Pulmonary artery endothelial cell (primary cell): ENCODE measurements around the gene MGAT3. TPM values are rescaled to one million over a fixed set of nuclear protein-coding genes. Genes with fewer than 3 reads are reported as not detected.

Experiments used
- DNase-seq: peaks from one replicate; pipeline ENCODE4 v3.0.0-alpha.2; 2011; ENCODE audit warnings: low read depth, low spot score
- total RNA-seq: library from RNA; depleted of rRNA; stranded (reverse); fragments of >200 nt; gene quantifications from 2 replicates; pipeline ENCODE4 v1.2.3, GENCODE V29; 2014

The MGAT3 gene
- total RNA-seq, 1 donor from 2014 or later: not detected

- no peak for DNase-seq
These were observed 28.2 kb upstream of the MGAT3 start for GRCh38 chr22:39428597-39429071.

GRCh38 chr22:39429186-39429585 is 27.6 kb upstream of the MGAT3 start:
- no peak for DNase-seq

GRCh38 chr22:39429916-39430575 is 26.8 kb upstream of the MGAT3 start:
- no peak for DNase-seq

GRCh38 chr22:39430576-39431150 is 26.1 kb upstream of the MGAT3 start:
- DNase-seq: no peak

GRCh38 chr22:39431216-39431801 is 25.5 kb upstream of the MGAT3 start:
- no peak for DNase-seq

GRCh38 chr22:39431821-39432251 is 25.0 kb upstream of the MGAT3 start:
- DNase-seq: peak; percentile 39

- DNase-seq: no peak
These were observed 24.4 kb upstream of the MGAT3 start for GRCh38 chr22:39432361-39432811.

- no peak for DNase-seq
These were observed 23.2 kb upstream of the MGAT3 start for GRCh38 chr22:39433476-39434242.

GRCh38 chr22:39434243-39434653 is 22.6 kb upstream of the MGAT3 start:
- DNase-seq: no peak

- no peak for DNase-seq
These were observed 22.1 kb upstream of the MGAT3 start for GRCh38 chr22:39434721-39435120.

GRCh38 chr22:39435616-39436015 is 21.2 kb upstream of the MGAT3 start:
- no peak for DNase-seq

GRCh38 chr22:39437791-39438704 is 18.8 kb upstream of the MGAT3 start:
- DNase-seq: no peak

GRCh38 chr22:39439170-39439569 is 17.6 kb upstream of the MGAT3 start:
- DNase-seq: no peak

GRCh38 chr22:39443398-39443797 is 13.4 kb upstream of the MGAT3 start:
- DNase-seq: no peak

- no peak for DNase-seq
These were observed 12.5 kb upstream of the MGAT3 start for GRCh38 chr22:39444247-39444800.

- no peak for DNase-seq
These were observed 11.8 kb upstream of the MGAT3 start for GRCh38 chr22:39444937-39445465.

GRCh38 chr22:39445678-39446077 is 11.1 kb upstream of the MGAT3 start:
- no peak for DNase-seq

- no peak for DNase-seq
These were observed 10.5 kb upstream of the MGAT3 start for GRCh38 chr22:39446239-39446721.

GRCh38 chr22:39448205-39449054 is 8.4 kb upstream of the MGAT3 start:
- no peak for DNase-seq
